Measurements from ENCODE around the gene THSD4. TPM values are rescaled to one million over a fixed set of nuclear protein-coding genes. Genes with fewer than 3 reads are reported as not detected.
A peak's percentile ranks its signal among the peaks of the same experiment; 100 is the strongest.

Gene THSD4
- total and polyA plus RNA-seq, 2 of the 8 experiments (the other 6 are each of a cell fraction or from before 2014, with no cell fraction given): 2.5 to 6.2 TPM

GRCh38 chr15:71806452-71806931, 691.2 kb downstream of the THSD4 start:
- no peak for TF ChIP-seq KDM1A (IDR thresholded peaks at IDR 0.05; ENCODE audit: borderline replicate concordance, low read length)
- TF ChIP-seq BACH1 (IDR thresholded peaks at IDR 0.05; ENCODE audit: low read length): peak; percentile 96
- peak; percentile 71; the same call in 1 of the 2 replicates for TF ChIP-seq MAFK (IDR thresholded peaks at IDR 0.05; ENCODE audit: low read depth, low read length)
- WGBS, 2 experiments (ENCODE audit: extremely low coverage in 1 of 2, insufficient coverage in 1 of 2, insufficient read length in 1 of 2, insufficient replicate concordance in 2 of 2, low coverage in 1 of 2, low lambda C conversion rate in 2 of 2, missing lambda C conversion rate in 1 of 2): 31% methylated on average over 7 of the region's 7 CpGs; no CpG with 5 or more reads in 1 of the 2 experiments
- peak overlapping the region; percentile 82; the same call in 1 of the 2 replicates for H2AFZ ChIP-seq (ENCODE audit: low read length)
- no peak overlapping the region for H2BK120ac ChIP-seq (replicated peaks; ENCODE audit: low read depth, low read length)
- no peak overlapping the region for H2BK20ac ChIP-seq (ENCODE audit: low read length)
- H3K9ac ChIP-seq (replicated peaks in 1 of 4; ENCODE audit: extremely low read depth in 1 of 4, low read depth in 3 of 4, low read length in 3 of 4): no peak overlapping the region
- no peaks in the 10 kb centered on the region for H3K9me3 ChIP-seq (ENCODE audit: insufficient read depth in 2 of 2, low read depth in 1 of 2, low read length in 1 of 2)
- POLR2A ChIA-PET (ENCODE audit: partially characterized antibody): interaction anchor here (0.9 kb wide), 1 partner anchor 41 kb away, joined by 3 read pairs; no protein-coding TSS in a partner anchor
- H4K8ac ChIP-seq (ENCODE audit: extremely low read depth, insufficient read depth, low read length): no peak overlapping the region; the same call in 1 of the 2 replicates
- FAIRE-seq (no peak), DNase-seq (ENCODE audit: low read depth in 1 of 2, low spot score in 2 of 2) (peak in 1 of 2 experiments; percentile 53)
- no peak overlapping the region for H3K23ac ChIP-seq (ENCODE audit: insufficient read length)
- H3K14ac ChIP-seq (ENCODE audit: insufficient read length): no peak overlapping the region
- peaks cover 8 to 31% (median 22%) of the 10 kb centered on the region in 4 experiments for H3K4me1 ChIP-seq (replicated peaks in 1 of 4; ENCODE audit: control insufficient read depth in 3 of 4, insufficient read depth in 4 of 4, low read length in 3 of 4)
- no peaks in the 10 kb centered on the region for H3K36me3 ChIP-seq (ENCODE audit: control insufficient read depth in 2 of 4, insufficient read depth in 4 of 4, low read length in 3 of 4)
- no peak overlapping the region for H2BK15ac ChIP-seq (ENCODE audit: low read length)
- H3K18ac ChIP-seq (ENCODE audit: extremely low read depth, low read length): peak overlapping the region; percentile 42
- peak overlapping the region; percentile 97; the same call in 1 of the 2 replicates for H2BK12ac ChIP-seq (ENCODE audit: low read depth, low read length)
- no peaks in the 10 kb centered on the region for H4K20me1 ChIP-seq (replicated peaks in 1 of 2; ENCODE audit: control insufficient read depth in 1 of 2, insufficient read depth in 2 of 2, low read length in 2 of 2)
- no peak overlapping the region for H3K56ac ChIP-seq (replicated peaks; ENCODE audit: insufficient read length, low read depth, low read length)
- no peak overlapping the region; the same call in 1 of the 2 replicates for H2AK5ac ChIP-seq (ENCODE audit: low read depth, low read length)
- no peak overlapping the region for H3K27ac ChIP-seq (ENCODE audit: low read depth, low read length)
- H3K23me2 ChIP-seq (ENCODE audit: low read depth, low read length): peaks cover 4% of the 10 kb centered on the region; the same call in 1 of the 2 replicates
- no peak overlapping the region for H3K4ac ChIP-seq (replicated peaks; ENCODE audit: insufficient read length, low read depth, low read length)
- peak overlapping the region in 1 of 4 experiments; percentile 51; a peak in 1 of 8 replicates for H3K4me3 ChIP-seq (ENCODE audit: extremely low read depth in 1 of 4, insufficient read depth in 2 of 4, low read depth in 3 of 4, low read length in 4 of 4)
- no peaks in the 10 kb centered on the region for H3K79me2 ChIP-seq (ENCODE audit: control insufficient read depth in 1 of 2, insufficient read depth in 2 of 2, low read length in 2 of 2)
- peak overlapping the region; percentile 59 to 63; a peak in 3 of 4 replicates for H3K4me2 ChIP-seq (ENCODE audit: insufficient read depth in 1 of 2, low read depth in 2 of 2, low read length in 2 of 2)
- no peak overlapping the region for H4K5ac ChIP-seq (ENCODE audit: insufficient read length, low read depth, low read length)
- peak overlapping the region; percentile 41 for H4K91ac ChIP-seq (replicated peaks; ENCODE audit: insufficient read length, low read length)
- H3K27me3 ChIP-seq (replicated peaks in 1 of 4; ENCODE audit: control insufficient read depth in 3 of 4, extremely low read depth in 1 of 4, insufficient read depth in 3 of 4, low read length in 3 of 4): no peaks in the 10 kb centered on the region
- CTCF ChIA-PET (ENCODE audit: partially characterized antibody): interaction anchor here (0.7 to 2.2 kb wide), 7 partner anchors 19 to 350 kb away, joined by 3 to 5 read pairs (median 4); partner anchors contain the start of gene SENP8
- no peaks in the 10 kb centered on the region for H3K79me1 ChIP-seq (ENCODE audit: low read depth, low read length)
- peak overlapping the region; percentile 93; the same call in 1 of the 2 replicates for H2BK5ac ChIP-seq (ENCODE audit: low read depth, low read length)

Measured in H1 (cell line).